ENCODE measurements around the gene PDZD7.

PDZD7 gene

GRCh38 chr10:100965820-100966219 lies 65.1 kb downstream of the PDZD7 start:
- DNase-seq = no peak

- no peak for DNase-seq
Measured at GRCh38 chr10:100963826-100964225, 67.1 kb downstream of the PDZD7 start.

GRCh38 chr10:100962351-100963080 lies 68.4 kb downstream of the PDZD7 start:
- DNase-seq = no peak

- no peak for DNase-seq
Measured at GRCh38 chr10:100960251-100960650, 70.7 kb downstream of the PDZD7 start.

Measured in CD4-positive, alpha-beta T cell treated with Interferon alpha-2 for 1 hour (primary cell).